ENCODE results near the gene PRR16. TPM values are rescaled to one million over a fixed set of nuclear protein-coding genes. Genes with fewer than 3 reads are reported as not detected.

Gene PRR16
- total and polyA plus RNA-seq, 2 of the 13 experiments (the other 11 are each of a cell fraction or from before 2014, with no cell fraction given) = not detected

GRCh38 chr5:120564013-120564412, 99.9 kb downstream of the PRR16 start:
- ATAC-seq (no peak), FAIRE-seq (no peak), DNase-seq (ENCODE audit: low spot score) (no peak)
- Histone ChIP-seq H3K27me3 (ENCODE audit: control insufficient read depth in 1 of 2, insufficient read depth in 2 of 2, low read length in 2 of 2) (no peaks in the 10 kb centered on the region), H3K79me2 (ENCODE audit: insufficient read depth, low read length) (no peaks in the 10 kb centered on the region), H3K4me1 (ENCODE audit: insufficient read depth, low read length) (no peaks in the 10 kb centered on the region), H4K20me1 (ENCODE audit: insufficient read depth, low read length) (no peaks in the 10 kb centered on the region), H3K27ac (ENCODE audit: extremely low read length, insufficient read depth, low read length) (no peak overlapping the region), H3K36me3 (replicated peaks in 1 of 2; ENCODE audit: control insufficient read depth in 1 of 2, insufficient read depth in 2 of 2, low read length in 2 of 2) (no peaks in the 10 kb centered on the region), H3K9ac (ENCODE audit: insufficient read depth, low read depth, low read length) (no peak overlapping the region), H3K4me2 (ENCODE audit: low read depth, low read length) (no peak overlapping the region), H3K4me3 (replicated peaks in 1 of 3; ENCODE audit: insufficient read depth in 1 of 3, low read depth in 2 of 3, low read length in 3 of 3) (no peak overlapping the region), H2AFZ (ENCODE audit: low read length) (no peak overlapping the region), H3K9me3 (ENCODE audit: low read length) (no peaks in the 10 kb centered on the region; the same call in 1 of the 2 replicates)
- POLR2A ChIA-PET = no interaction called here
- intact Hi-C loops (cut with micrococcal nuclease; ENCODE audit: unreplicated experiment) (no loop called here), in situ Hi-C loops (cut with HindIII; ENCODE audit: extremely low pct_ligation_motif_present, low pct_unique_long_range_greater_than_20kb) (no loop called here)
- CTCF ChIA-PET (ENCODE audit: low intra/inter-chr PET ratio, low total read pairs) = no interaction called here
- BruUV-seq (replicated peaks) = no TSS peak
- 10% methylated on average over 2 of the region's 4 CpGs for WGBS (ENCODE audit: low lambda C conversion rate)
- TF ChIP-seq ATF5 (CRISPR knock-in tag; IDR thresholded peaks at IDR 0.05; ENCODE audit: low read depth) = no peak
- no peak for TF ChIP-seq ATF1 (CRISPR knock-in tag; IDR thresholded peaks at IDR 0.05)
- TF ChIP-seq ZUFSP (CRISPR knock-in tag; IDR thresholded peaks at IDR 0.05; ENCODE audit: borderline replicate concordance) = no peak
- TF ChIP-seq HOXA9 (CRISPR knock-in tag; IDR thresholded peaks at IDR 0.05; ENCODE audit: borderline replicate concordance) = no peak
- TF ChIP-seq KDM2A (CRISPR knock-in tag; IDR thresholded peaks at IDR 0.05; ENCODE audit: borderline replicate concordance, low read depth) = no peak
- TF ChIP-seq ZNF263 (CRISPR knock-in tag; IDR thresholded peaks at IDR 0.05) = no peak
- TF ChIP-seq, protein P1, sequence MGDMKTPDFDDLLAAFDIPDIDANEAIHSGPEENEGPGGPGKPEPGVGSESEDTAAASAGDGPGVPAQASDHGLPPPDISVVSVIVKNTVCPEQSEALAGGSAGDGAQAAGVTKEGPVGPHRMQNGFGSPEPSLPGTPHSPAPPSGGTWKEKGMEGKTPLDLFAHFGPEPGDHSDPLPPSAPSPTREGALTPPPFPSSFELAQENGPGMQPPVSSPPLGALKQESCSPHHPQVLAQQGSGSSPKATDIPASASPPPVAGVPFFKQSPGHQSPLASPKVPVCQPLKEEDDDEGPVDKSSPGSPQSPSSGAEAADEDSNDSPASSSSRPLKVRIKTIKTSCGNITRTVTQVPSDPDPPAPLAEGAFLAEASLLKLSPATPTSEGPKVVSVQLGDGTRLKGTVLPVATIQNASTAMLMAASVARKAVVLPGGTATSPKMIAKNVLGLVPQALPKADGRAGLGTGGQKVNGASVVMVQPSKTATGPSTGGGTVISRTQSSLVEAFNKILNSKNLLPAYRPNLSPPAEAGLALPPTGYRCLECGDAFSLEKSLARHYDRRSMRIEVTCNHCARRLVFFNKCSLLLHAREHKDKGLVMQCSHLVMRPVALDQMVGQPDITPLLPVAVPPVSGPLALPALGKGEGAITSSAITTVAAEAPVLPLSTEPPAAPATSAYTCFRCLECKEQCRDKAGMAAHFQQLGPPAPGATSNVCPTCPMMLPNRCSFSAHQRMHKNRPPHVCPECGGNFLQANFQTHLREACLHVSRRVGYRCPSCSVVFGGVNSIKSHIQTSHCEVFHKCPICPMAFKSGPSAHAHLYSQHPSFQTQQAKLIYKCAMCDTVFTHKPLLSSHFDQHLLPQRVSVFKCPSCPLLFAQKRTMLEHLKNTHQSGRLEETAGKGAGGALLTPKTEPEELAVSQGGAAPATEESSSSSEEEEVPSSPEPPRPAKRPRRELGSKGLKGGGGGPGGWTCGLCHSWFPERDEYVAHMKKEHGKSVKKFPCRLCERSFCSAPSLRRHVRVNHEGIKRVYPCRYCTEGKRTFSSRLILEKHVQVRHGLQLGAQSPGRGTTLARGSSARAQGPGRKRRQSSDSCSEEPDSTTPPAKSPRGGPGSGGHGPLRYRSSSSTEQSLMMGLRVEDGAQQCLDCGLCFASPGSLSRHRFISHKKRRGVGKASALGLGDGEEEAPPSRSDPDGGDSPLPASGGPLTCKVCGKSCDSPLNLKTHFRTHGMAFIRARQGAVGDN (CRISPR knock-in tag; IDR thresholded peaks at IDR 0.05) = no peak
- TF ChIP-seq ZNF674 (CRISPR knock-in tag; IDR thresholded peaks at IDR 0.05; ENCODE audit: low read depth) = no peak
- no peak for TF ChIP-seq MYC (CRISPR knock-in tag; IDR thresholded peaks at IDR 0.05; ENCODE audit: borderline replicate concordance)
- no peak for TF ChIP-seq TCF12 (IDR thresholded peaks at IDR 0.05)
- TF ChIP-seq TCF12 (CRISPR knock-in tag; IDR thresholded peaks at IDR 0.05) = no peak
- TF ChIP-seq SP4 (CRISPR knock-in tag; IDR thresholded peaks at IDR 0.05) = no peak
- no peak for TF ChIP-seq ETV6 (CRISPR knock-in tag; conservative IDR thresholded peaks at IDR 0.05)
- no peak for TF ChIP-seq MXI1 (IDR thresholded peaks at IDR 0.05; ENCODE audit: borderline replicate concordance, low read depth, low read length)
- no peak for TF ChIP-seq ZNF281 (CRISPR knock-in tag; IDR thresholded peaks at IDR 0.05; ENCODE audit: borderline replicate concordance)
- no peak for TF ChIP-seq SRY (CRISPR knock-in tag; IDR thresholded peaks at IDR 0.05)
- TF ChIP-seq MTF2 (CRISPR knock-in tag; IDR thresholded peaks at IDR 0.05; ENCODE audit: borderline replicate concordance) = no peak
